GM18861 (cell line): Measurements from ENCODE around the gene ANKRD16.
A peak's percentile ranks its signal among the peaks of the same experiment; 100 is the strongest.

Source experiments
- ATAC-seq: cut with Tn5 transposase; IDR thresholded peaks from one replicate; pipeline ENCODE4 v1.9.1; 2021; ENCODE audit not compliant: unreplicated experiment

ANKRD16 gene

GRCh38 chr10:5812283-5813090 lies 77.2 kb downstream of the ANKRD16 start:
- peak; percentile 12 for ATAC-seq
